Vagina (tissue), 2 donors: ENCODE measurements around the gene LIMS1. TPM values are rescaled to one million over a fixed set of nuclear protein-coding genes. Genes with fewer than 3 reads are reported as not detected.
"Not testable (repeated sequence)": the region's sequence is repeated elsewhere in the genome, so short reads cannot be mapped to it uniquely, and the experiment has no call there.

Source experiments
- DNase-seq, 2 donors: peaks; one replicate each; pipeline ENCODE4 v3.0.0-alpha.2; 2017; ENCODE audit errors: extremely low spot score in 2 of 2
- H3K27ac ChIP-seq: fragments of 200-600 bp; sonication (generic); one replicate; pipeline ENCODE4 v1.5.1; 2019
- H3K27me3 ChIP-seq: fragments of 200-600 bp; sonication (generic); one replicate; pipeline ENCODE4 v1.5.1; 2019
- H3K36me3 ChIP-seq, 2 donors: fragments of 200-600 bp; sonication (generic); one replicate each; pipeline ENCODE4 v1.5.1; 2017 to 2019
- H3K4me1 ChIP-seq: fragments of 200-600 bp; sonication (generic); one replicate; pipeline ENCODE4 v1.5.1; 2019
- H3K4me3 ChIP-seq, 2 donors: fragments of 200-600 bp; sonication (generic); 1 replicate in 1 of 2; 2 replicates in 1 of 2; pipeline ENCODE4 v1.5.1; 2016 to 2019
- H3K9me3 ChIP-seq: fragments of 200-600 bp; sonication (generic); one replicate; pipeline ENCODE4 v1.5.1; 2019
- POLR2A ChIP-seq, 2 donors: fragments of 450-650 bp; IDR thresholded peaks; one replicate each; pipeline ENCODE4 v1.6.1; 2017; ENCODE audit warnings: antibody characterized with exemption in 2 of 2, mild to moderate bottlenecking in 2 of 2, moderate library complexity in 2 of 2
- POLR2AphosphoS5 ChIP-seq, 2 donors: sonication (generic); formaldehyde crosslinking; IDR thresholded peaks; one replicate each; pipeline ENCODE4 v1.9.0; 2017; ENCODE audit warnings: antibody characterized with exemption in 2 of 2, mild to moderate bottlenecking in 2 of 2, low read depth in 1 of 2; ENCODE audit not compliant: insufficient read depth in 1 of 2
- intact Hi-C: fragments of 100-400 bp; cut with DNase I; formaldehyde crosslinking; loops from one replicate; pipeline ENCODE4 v1.15.1; 2023
- total RNA-seq: library from RNA; depleted of rRNA; stranded (reverse); fragments of >200 nt; gene quantifications from one replicate; pipeline ENCODE4 v1.2.3, GENCODE V29; 2016
- TF ChIP-seq, protein P1 (sequence below), 3 experiments: fragments of 450-650 bp in 2 of 3; fragments of 200-600 bp in 1 of 3; sonication (generic) in 1 of 3; IDR thresholded peaks; one replicate each; pipeline ENCODE4 v1.5.1; 2017 to 2019; ENCODE audit warnings: antibody characterized with exemption in 3 of 3, mild to moderate bottlenecking in 2 of 3, moderate library complexity in 2 of 3

Gene LIMS1
- total RNA-seq, 1 donor from 2014 or later, result 66.0 TPM

DNA sequence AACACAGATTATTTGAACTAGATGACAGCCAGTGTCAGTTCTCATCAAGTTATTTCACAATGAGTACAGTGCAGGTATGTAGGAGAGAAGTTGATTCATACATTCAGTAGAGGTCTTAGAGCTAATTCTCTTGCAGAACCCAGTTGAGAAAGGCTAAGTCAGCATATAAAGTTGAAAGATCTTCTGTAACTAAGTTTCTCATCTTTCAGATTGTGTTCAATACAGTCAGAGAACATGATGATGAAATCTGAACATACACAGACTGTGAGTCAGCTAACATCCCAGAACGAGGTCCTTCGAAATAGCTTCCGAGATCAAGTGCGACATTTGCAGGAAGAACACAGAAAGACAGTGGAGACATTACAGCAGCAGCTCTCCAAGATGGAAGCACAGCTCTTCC lies 41.9 kb upstream of the LIMS1 start:
- H3K9me3 ChIP-seq, result no peaks in the 10 kb centered on the region
- H3K36me3 ChIP-seq, result peaks cover 0 to 47% of the 10 kb centered on the region in 2 donors
- no peak overlapping the region for H3K27ac ChIP-seq
- no peak for DNase-seq
- TF ChIP-seq, protein P1, sequence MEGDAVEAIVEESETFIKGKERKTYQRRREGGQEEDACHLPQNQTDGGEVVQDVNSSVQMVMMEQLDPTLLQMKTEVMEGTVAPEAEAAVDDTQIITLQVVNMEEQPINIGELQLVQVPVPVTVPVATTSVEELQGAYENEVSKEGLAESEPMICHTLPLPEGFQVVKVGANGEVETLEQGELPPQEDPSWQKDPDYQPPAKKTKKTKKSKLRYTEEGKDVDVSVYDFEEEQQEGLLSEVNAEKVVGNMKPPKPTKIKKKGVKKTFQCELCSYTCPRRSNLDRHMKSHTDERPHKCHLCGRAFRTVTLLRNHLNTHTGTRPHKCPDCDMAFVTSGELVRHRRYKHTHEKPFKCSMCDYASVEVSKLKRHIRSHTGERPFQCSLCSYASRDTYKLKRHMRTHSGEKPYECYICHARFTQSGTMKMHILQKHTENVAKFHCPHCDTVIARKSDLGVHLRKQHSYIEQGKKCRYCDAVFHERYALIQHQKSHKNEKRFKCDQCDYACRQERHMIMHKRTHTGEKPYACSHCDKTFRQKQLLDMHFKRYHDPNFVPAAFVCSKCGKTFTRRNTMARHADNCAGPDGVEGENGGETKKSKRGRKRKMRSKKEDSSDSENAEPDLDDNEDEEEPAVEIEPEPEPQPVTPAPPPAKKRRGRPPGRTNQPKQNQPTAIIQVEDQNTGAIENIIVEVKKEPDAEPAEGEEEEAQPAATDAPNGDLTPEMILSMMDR (IDR thresholded peaks at IDR 0.05), result no peak
- no peak for TF ChIP-seq POLR2AphosphoS5 (IDR thresholded peaks at IDR 0.05; ENCODE audit: insufficient read depth in 1 of 2, low read depth in 1 of 2)
- TF ChIP-seq POLR2A (IDR thresholded peaks at IDR 0.05), result no peak
- H3K4me3 ChIP-seq, result no peak overlapping the region
- intact Hi-C loops, result no loop called here
- no peaks in the 10 kb centered on the region for H3K4me1 ChIP-seq
- H3K27me3 ChIP-seq, result no peaks in the 10 kb centered on the region

DNA sequence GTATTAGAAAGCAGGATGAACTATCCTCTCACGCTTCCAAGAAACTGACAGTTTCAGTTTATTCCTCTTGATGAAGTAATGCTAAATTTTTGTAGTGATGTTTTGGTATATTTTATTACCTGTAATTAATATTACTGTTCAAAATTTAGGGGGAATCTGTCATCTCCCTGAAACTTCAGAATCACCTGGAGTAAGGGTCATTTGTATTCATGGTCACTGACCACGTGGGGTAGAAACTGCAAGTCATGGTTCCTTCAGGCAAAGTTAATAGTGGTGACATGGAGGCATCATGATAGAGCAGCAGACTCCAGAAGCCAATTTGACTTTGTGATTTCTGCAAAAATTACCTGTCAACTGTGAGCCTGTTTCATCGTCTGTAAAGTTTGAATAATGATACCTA lies 38.1 kb upstream of the LIMS1 start:
- peaks cover 0 to 38% of the 10 kb centered on the region in 2 donors for H3K36me3 ChIP-seq

DNA sequence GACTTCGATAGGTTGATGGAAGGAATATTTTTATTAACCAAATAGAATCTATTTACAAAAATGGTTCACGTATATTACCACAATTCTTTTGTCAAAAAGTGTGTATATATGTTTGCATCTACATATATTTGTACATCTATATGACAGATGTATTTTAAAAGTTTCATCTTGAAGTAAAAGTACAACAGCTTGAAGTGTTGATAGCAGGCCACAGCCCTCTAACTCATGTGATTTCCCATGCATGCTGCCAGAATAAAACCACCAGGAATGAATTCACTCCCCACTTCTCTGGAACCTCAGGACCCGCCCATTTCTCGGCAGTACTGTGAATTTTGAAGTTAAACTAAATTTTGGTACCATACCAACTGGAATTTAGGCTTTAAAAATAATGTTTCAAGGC lies 26.6 kb upstream of the LIMS1 start:
- intact Hi-C loops, H3K4me3 ChIP-seq, H3K27me3 ChIP-seq: not testable (repeated sequence)

More for the DNA sequence above, 38.1 kb upstream of the LIMS1 start:
- DNase-seq, H3K4me3 ChIP-seq, H3K27ac ChIP-seq, intact Hi-C loops, H3K27me3 ChIP-seq, H3K9me3 ChIP-seq, H3K4me1 ChIP-seq: not testable (repeated sequence)

DNA sequence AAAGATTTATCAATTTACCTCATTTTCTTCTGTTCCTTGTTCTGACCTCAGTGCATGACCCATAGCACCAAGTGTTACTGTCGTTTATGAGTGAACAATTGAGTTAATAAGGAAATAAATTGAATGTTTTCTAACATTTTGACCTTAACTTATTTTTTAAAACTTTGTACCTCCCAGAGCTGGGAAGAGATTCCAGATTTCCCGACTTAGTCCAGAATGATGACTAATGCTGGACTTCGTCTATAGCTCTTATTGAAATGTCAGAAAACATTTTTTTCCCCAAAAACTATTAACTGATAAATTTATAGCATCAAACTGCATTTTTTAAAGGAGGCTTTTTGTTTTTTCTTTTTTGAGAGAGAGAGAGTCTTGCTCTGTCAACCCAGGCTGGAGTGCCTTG lies 21.8 kb upstream of the LIMS1 start:
- intact Hi-C loops, H3K4me3 ChIP-seq, H3K9me3 ChIP-seq, H3K27ac ChIP-seq, DNase-seq, H3K4me1 ChIP-seq, H3K27me3 ChIP-seq, H3K36me3 ChIP-seq: not testable (repeated sequence)

More for the DNA sequence above, 26.6 kb upstream of the LIMS1 start:
- H3K36me3 ChIP-seq, H3K4me1 ChIP-seq, H3K27ac ChIP-seq, H3K9me3 ChIP-seq, DNase-seq: not testable (repeated sequence)

DNA sequence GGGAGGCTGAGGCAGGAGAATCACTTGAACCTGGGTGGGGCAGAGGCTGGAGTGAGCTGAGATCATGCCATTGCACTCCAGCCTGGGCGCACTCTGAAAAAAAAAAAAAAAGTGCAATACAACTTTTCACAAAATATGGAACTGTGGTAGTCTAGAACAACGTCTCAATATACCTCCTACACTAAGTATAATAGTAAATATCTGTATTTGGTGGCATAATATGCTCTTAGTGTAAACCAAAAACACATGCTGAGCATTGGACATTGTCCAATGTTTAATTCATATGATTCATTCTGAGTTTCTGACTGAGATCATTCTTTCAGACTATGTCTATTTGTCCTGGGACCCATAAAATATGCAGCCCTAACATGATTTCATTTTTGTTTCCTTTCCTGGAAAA lies 19.8 kb upstream of the LIMS1 start:
- intact Hi-C loops, H3K27me3 ChIP-seq, H3K27ac ChIP-seq, H3K4me1 ChIP-seq, H3K9me3 ChIP-seq, DNase-seq, H3K36me3 ChIP-seq, H3K4me3 ChIP-seq: not testable (repeated sequence)

DNA sequence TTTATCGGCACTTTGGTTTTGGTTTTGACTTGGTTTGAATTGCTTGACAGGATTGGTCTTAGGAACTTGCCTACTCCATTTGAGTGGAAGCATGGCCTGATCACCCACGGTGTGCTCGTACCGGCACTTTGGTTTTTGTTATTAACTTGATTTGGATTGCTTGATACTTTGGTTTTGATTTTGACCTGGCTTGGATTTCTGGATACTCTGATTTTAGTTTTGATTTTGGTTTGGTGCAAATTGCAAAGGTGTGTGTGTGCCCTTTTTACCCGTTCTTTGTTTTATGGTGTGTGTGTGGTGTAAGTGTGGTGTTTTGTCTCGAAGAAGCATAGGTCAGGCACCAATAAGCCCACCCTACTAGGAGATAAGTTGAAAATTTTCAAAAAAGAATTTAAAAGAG lies 9.6 kb upstream of the LIMS1 start:
- H3K9me3 ChIP-seq, DNase-seq, intact Hi-C loops: not testable (repeated sequence)

DNA sequence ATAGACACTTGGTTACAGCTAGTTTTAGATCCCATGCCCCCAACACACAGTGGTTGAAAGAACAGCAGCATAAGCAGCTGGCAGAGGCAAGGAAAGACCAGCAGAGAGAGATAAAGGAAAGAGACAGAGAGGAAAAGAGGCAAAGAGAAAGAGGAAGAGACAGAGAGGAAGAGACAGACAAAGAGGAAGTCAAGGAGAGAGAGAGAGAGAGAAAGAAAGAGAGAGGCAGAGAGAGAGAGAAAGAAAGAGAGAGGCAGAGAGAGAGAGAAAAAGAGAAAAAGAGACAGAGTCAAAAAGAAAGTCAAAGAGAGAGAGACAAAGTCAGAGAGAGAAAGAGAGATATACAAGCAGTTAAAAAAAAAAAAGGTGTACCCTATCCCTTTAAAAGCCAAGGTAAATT lies 9.0 kb upstream of the LIMS1 start:
- H3K36me3 ChIP-seq, H3K27ac ChIP-seq, intact Hi-C loops, H3K27me3 ChIP-seq, H3K9me3 ChIP-seq, H3K4me1 ChIP-seq, DNase-seq, H3K4me3 ChIP-seq: not testable (repeated sequence)

More for the DNA sequence above, 9.6 kb upstream of the LIMS1 start:
- not testable (repeated sequence) for H3K27ac ChIP-seq, H3K36me3 ChIP-seq, H3K4me3 ChIP-seq, H3K27me3 ChIP-seq, H3K4me1 ChIP-seq

DNA sequence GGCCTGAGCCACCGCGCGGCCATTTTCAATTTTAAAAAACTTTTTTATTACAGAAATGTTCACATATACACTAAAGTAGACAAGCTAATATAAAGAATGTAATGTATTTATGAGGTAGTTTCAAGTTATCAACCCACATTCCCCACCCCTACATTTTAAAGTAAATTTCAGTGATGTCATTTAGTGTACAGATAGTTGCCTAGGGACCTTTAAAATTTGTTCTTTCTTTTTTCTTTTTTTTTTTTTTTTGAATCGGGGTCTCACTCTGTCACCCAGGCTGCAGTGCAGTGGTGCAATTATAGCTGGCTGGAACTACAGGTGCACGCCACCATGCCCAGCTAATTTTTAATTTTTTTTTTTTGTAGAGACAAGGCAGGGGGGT lies 2.6 kb upstream of the LIMS1 start:
- Histone ChIP-seq H3K27me3 (no peaks in the 10 kb centered on the region), H3K4me1 (peaks cover 11% of the 10 kb centered on the region), H3K4me3 (no peak overlapping the region), H3K9me3 (no peaks in the 10 kb centered on the region), H3K27ac (no peak overlapping the region), H3K36me3 (no peaks in the 10 kb centered on the region)
- no peak for DNase-seq
- intact Hi-C loops, result loop anchor here (10.0 kb wide), 1 partner anchor 53 kb away; no protein-coding TSS in a partner anchor
- TF ChIP-seq POLR2AphosphoS5 (IDR thresholded peaks at IDR 0.05; ENCODE audit: insufficient read depth in 1 of 2, low read depth in 1 of 2) (no peak), POLR2A (IDR thresholded peaks at IDR 0.05) (no peak)
- TF ChIP-seq, protein P1 (IDR thresholded peaks at IDR 0.05), result no peak
